Activated CD4-positive, alpha-beta T cell treated with anti-CD3 and anti-CD28 coated beads, Interleukin-2, amount 10 ng/mL, durations not matched to agents 7 days and 5 days (primary cell): ENCODE results near the gene PEX12. TPM values are rescaled to one million over a fixed set of nuclear protein-coding genes. Genes with fewer than 3 reads are reported as not detected.
"Not testable (repeated sequence)": the region's sequence is repeated elsewhere in the genome, so short reads cannot be mapped to it uniquely, and the experiment has no call there.

ENCODE experiments used
- CTCF ChIA-PET: fragments of 350-600 bp; sonication (Branson Sonifier 250); formaldehyde crosslinking; loops from one replicate; lab custom pipeline; 2021; ENCODE audit warnings: antibody characterized with exemption; lab: Charles Lee
- POLR2A ChIA-PET: fragments of 350-600 bp; sonication (Branson Sonifier 250); formaldehyde crosslinking; loops from one replicate; lab custom pipeline; 2021; ENCODE audit warnings: antibody characterized with exemption; lab: Charles Lee
- DNase-seq: peaks from one replicate; pipeline ENCODE4 v3.0.0-alpha.2; 2020
- H3K27ac Mint-ChIP-seq: one replicate; pipeline ENCODE4 v1.8.0; 2021; ENCODE audit warnings: mild to moderate bottlenecking, moderate library complexity, mixed read lengths
- H3K27me3 Mint-ChIP-seq: one replicate; pipeline ENCODE4 v1.8.0; 2021; ENCODE audit warnings: mixed read lengths
- H3K36me3 Mint-ChIP-seq: one replicate; pipeline ENCODE4 v1.8.0; 2021; ENCODE audit warnings: low read depth, mixed read lengths
- H3K4me1 Mint-ChIP-seq: one replicate; pipeline ENCODE4 v1.8.0; 2021; ENCODE audit warnings: mixed read lengths
- H3K4me3 Mint-ChIP-seq: one replicate; pipeline ENCODE4 v1.8.0; 2021; ENCODE audit warnings: mild to moderate bottlenecking, moderate library complexity, mixed read lengths
- H3K9me3 Mint-ChIP-seq: one replicate; pipeline ENCODE4 v1.8.0; 2021; ENCODE audit warnings: mixed read lengths
- total RNA-seq, 2 experiments: library from RNA; stranded (reverse); gene quantifications; one replicate each; pipeline ENCODE4 v1.2.3, GENCODE V29; 2021

Gene PEX12
- 1 to 10 TPM; 4.0 to 5.5 TPM for total RNA-seq

DNA sequence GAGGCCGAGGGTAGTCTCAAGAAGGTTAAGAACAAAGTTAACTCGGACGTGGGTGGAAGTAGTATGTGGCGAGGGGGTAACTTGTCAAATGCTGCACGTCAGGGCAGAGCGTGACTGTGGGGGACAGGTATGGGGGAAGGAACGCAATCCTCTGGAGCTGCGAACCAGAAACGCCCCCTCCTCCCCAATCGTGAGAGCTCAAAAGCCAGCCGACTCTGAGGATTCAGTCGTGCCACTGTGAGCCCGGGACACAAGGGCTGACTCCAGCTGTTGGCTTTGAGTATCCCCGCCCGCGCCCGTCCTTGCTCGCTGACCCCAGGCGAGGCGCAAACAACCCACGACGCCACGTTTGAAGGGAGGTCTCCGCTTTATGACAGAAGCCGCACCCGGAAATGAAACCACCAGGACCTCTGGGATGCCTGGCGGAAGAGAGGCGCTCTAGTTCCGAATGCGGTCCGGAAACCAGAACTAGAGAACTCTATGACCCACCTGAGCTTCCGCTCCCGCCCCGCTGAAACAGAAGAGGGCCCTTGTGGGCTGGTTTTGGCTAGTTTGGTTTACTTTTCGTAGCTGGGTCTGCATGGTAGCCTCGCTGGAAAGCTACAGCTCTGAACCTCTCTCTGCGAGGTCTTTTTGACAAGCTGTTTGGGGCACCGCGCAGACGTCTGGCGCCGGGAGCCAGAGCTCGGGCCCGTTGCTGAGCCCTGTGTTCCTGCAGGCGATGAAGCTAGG is at the start of gene PEX12:
TSS of gene PEX12 (minus strand) at position 375 of the 732 bp plus-strand sequence. CDS start 550 bp downstream, outside the sequence.
- DNase-seq, result peak; percentile 94
- peaks cover 3% of the 10 kb centered on the region for H3K27me3 Mint-ChIP-seq
- H3K4me1 Mint-ChIP-seq, result peaks cover 36% of the 10 kb centered on the region
- H3K27ac Mint-ChIP-seq, result peak within 1 kb of the TSS; percentile 99
- CTCF ChIA-PET, result interaction anchor here (0.6 to 2.3 kb wide), 9 partner anchors 9 to 882 kb away, joined by 3 to 11 read pairs (median 4); partner anchors contain the start of gene SLFN14
- POLR2A ChIA-PET, result interaction anchor here (0.8 to 1.9 kb wide), 3 partner anchors 8 to 205 kb away, joined by 3 to 8 read pairs (median 5); no protein-coding TSS in a partner anchor
- H3K9me3 Mint-ChIP-seq, result no peaks in the 10 kb centered on the region
- H3K4me3 Mint-ChIP-seq, result peak within 1 kb of the TSS; percentile 99
- peaks cover 9% of the 10 kb centered on the region for H3K36me3 Mint-ChIP-seq

DNA sequence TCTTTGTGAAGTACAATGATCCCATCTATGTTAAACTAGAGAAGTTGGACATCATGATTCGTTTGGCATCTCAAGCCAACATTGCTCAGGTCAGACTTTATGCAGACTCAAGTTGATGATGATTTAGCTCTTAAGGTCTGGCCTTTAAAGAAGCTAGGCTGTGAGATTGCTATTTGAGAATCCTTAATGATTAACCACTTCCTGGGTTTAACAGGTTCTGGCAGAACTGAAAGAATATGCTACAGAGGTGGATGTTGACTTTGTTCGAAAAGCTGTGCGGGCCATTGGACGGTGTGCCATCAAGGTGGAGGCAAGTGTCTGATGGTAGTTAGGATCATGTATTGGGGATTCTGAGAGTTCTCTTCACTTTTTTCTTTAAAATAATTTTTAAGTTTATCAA is 49.0 kb upstream of the PEX12 start:
- no peaks in the 10 kb centered on the region for H3K9me3 Mint-ChIP-seq
- no peak overlapping the region for H3K27ac Mint-ChIP-seq
- POLR2A ChIA-PET, result no interaction called here
- DNase-seq, result no peak
- H3K36me3 Mint-ChIP-seq, result peaks cover 40% of the 10 kb centered on the region
- H3K4me3 Mint-ChIP-seq, result no peak overlapping the region
- H3K4me1 Mint-ChIP-seq, result no peaks in the 10 kb centered on the region
- CTCF ChIA-PET, result no interaction called here
- no peaks in the 10 kb centered on the region for H3K27me3 Mint-ChIP-seq

DNA sequence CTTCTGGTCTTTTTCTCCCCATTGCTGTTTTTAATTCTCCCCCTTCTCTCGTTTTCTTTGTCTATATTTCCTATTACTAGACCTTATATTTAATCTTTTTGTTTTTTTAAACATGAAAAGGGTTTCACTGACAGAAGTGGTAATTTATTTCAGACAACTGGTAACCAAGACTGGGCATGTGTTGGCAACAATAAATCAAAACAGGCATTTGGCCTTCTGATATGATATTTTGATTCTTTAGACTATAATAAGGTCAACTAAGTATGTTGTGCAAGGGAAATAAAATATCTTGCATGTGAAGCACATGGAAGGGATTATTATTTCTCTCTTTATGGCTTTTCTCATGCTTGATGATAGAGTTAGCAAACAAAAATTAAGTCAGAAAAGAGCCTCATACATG is 43.4 kb upstream of the PEX12 start:
- H3K4me3 Mint-ChIP-seq, result no peak overlapping the region
- H3K27me3 Mint-ChIP-seq, result no peaks in the 10 kb centered on the region
- peaks cover 21% of the 10 kb centered on the region for H3K36me3 Mint-ChIP-seq
- DNase-seq, result no peak
- H3K4me1 Mint-ChIP-seq, result no peaks in the 10 kb centered on the region
- no peaks in the 10 kb centered on the region for H3K9me3 Mint-ChIP-seq
- no peak overlapping the region for H3K27ac Mint-ChIP-seq
- ChIA-PET POLR2A (no interaction called here), CTCF (interaction anchor here (1.1 kb wide), 1 partner anchor 7 kb away, joined by 3 read pairs; no protein-coding TSS in a partner anchor)

DNA sequence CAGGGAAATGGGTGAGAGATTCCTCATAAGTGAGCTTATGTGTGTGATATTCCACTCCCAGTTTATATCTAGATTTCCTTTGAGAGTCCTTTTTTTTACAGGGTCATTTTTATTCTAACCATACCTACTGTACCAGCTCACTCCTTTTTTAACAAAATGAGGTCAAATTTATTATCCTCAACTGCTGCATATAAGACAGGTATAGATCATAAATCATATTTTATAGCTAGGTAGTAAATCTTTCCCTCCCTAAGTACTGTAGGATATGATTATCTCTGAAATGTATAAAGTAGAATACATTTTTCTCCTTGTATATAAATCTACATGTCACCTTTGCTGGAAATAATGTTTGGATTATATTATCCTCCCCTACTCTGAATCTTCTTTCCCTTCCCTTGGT is 40.3 kb upstream of the PEX12 start:
- H3K4me1 Mint-ChIP-seq, result no peaks in the 10 kb centered on the region
- ChIA-PET POLR2A (no interaction called here), CTCF (interaction anchor here (3.2 kb wide), 1 partner anchor 129 kb away, joined by 10 read pairs; no protein-coding TSS in a partner anchor)

DNA sequence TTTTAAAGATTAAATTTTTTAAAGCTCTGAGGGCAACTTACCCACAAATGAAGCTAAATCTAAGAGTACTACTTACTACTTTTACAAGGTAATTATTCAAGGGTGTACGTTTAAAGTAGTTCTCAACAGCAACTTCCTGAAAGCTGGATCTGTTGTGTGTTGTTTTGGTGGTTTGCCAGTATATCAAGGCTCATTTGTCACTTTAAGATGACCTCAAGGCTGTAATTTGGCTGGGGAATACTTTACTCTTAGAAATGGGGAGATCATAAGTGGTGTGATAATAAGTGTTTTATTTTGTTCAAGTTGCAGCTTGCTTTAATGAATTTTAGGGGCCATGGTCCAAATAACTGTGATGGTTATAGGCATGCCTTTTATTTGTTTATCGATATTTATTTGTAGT is 39.1 kb upstream of the PEX12 start:
- Mint-ChIP-seq H3K27ac (no peak overlapping the region), H3K36me3 (peaks cover 21% of the 10 kb centered on the region), H3K9me3 (no peaks in the 10 kb centered on the region), H3K4me3 (no peak overlapping the region), H3K27me3 (no peaks in the 10 kb centered on the region), H3K4me1 (peaks cover 2% of the 10 kb centered on the region)
- POLR2A ChIA-PET, result no interaction called here
- CTCF ChIA-PET, result interaction anchor here (3.2 kb wide), 1 partner anchor 130 kb away, joined by 10 read pairs; no protein-coding TSS in a partner anchor
- DNase-seq, result no peak

More for the DNA sequence above, 40.3 kb upstream of the PEX12 start:
- no peak for DNase-seq
- Mint-ChIP-seq H3K4me3 (no peak overlapping the region), H3K9me3 (no peaks in the 10 kb centered on the region), H3K27ac (no peak overlapping the region), H3K36me3 (peaks cover 18% of the 10 kb centered on the region), H3K27me3 (no peaks in the 10 kb centered on the region)

DNA sequence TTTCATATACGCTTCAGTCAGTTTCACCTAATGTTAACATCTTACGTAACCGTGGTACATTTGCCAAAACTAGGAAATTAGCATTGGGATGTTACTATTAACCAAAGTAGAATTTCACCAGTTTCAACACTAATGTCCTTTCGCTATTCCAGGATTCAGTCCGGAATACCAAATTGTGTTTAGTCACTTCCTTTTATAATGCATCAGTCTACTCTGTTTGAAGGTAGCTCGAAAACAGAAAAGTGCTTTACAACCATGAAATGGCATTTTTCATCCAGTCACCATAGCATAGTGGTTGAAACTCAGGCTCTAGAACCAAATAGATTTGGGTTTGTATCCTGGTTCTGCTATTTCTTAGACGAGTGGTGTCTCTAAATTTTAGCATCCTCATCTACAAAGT is 38.2 kb upstream of the PEX12 start:
- peaks cover 2% of the 10 kb centered on the region for H3K4me1 Mint-ChIP-seq
- DNase-seq, result no peak
- H3K4me3 Mint-ChIP-seq, result no peak overlapping the region
- no peaks in the 10 kb centered on the region for H3K27me3 Mint-ChIP-seq
- H3K9me3 Mint-ChIP-seq, result no peaks in the 10 kb centered on the region
- H3K27ac Mint-ChIP-seq, result no peak overlapping the region
- H3K36me3 Mint-ChIP-seq, result peaks cover 24% of the 10 kb centered on the region
- ChIA-PET POLR2A (no interaction called here), CTCF (interaction anchor here (1.3 kb wide), 1 partner anchor 11 kb away, joined by 3 read pairs; no protein-coding TSS in a partner anchor)

DNA sequence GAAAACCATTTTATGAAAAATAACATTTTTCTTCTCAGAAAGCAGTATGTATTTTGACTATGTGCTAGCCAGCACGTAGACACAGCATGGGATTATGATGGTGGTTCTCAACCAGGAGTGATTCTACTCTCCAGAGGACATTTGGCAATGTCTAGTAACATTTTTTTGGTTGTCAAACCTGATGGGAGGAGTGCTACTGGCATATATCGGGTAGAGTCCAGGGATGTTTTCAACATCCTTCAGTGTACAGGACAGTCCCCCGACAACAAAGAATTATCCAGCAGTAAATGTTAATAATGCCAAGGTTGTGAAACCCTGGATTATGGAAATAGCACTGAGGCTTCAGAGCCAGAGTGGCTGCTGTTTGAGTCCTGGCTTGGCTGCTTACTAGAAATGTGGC is 36.4 kb upstream of the PEX12 start:
- ChIA-PET CTCF (interaction anchor here (0.6 to 1.8 kb wide), 4 partner anchors 8 to 71 kb away, joined by 3 to 7 read pairs (median 4); no protein-coding TSS in a partner anchor), POLR2A (interaction anchor here (0.6 kb wide), 1 partner anchor 454 kb away, joined by 3 read pairs; no protein-coding TSS in a partner anchor)
- H3K9me3 Mint-ChIP-seq, result no peaks in the 10 kb centered on the region
- no peak overlapping the region for H3K4me3 Mint-ChIP-seq
- peaks cover 29% of the 10 kb centered on the region for H3K36me3 Mint-ChIP-seq
- H3K27me3 Mint-ChIP-seq, result no peaks in the 10 kb centered on the region
- DNase-seq, result no peak
- H3K4me1 Mint-ChIP-seq, result peaks cover 2% of the 10 kb centered on the region
- H3K27ac Mint-ChIP-seq, result no peak overlapping the region

DNA sequence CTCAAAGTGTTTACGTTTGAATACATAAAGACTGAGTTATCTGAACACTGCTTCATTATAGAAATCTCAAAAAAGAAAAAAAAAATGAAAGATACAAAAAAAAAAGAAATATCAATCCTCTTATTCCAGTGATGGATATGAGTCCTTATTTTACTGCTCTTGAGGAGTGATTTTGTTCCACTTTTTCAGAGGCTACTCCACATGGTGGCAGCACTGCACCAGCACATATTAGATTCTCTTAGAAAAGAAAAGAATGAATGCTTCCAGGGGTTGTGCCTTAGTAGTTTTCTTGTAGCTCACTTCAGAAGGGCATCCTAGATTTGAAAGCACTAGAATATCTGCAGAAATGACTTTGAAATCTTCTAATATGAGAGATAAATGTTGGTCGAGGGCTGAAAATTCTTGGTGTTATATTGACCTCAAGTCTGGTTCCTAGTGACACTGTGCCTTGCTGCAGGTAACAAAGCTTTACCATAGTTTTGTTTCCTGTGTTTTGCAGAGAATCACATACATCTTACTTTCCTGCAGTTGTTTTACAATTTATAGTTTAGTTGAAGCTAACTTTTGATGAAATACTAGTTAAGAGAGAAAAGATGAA is 34.7 kb upstream of the PEX12 start:
- no peaks in the 10 kb centered on the region for H3K9me3 Mint-ChIP-seq
- ChIA-PET CTCF (interaction anchor here (0.5 to 2.7 kb wide), 11 partner anchors 12 to 449 kb away, joined by 3 to 9 read pairs (median 4); no protein-coding TSS in a partner anchor), POLR2A (interaction anchor here (0.6 kb wide), 1 partner anchor 215 kb away, joined by 4 read pairs; no protein-coding TSS in a partner anchor)
- peaks cover 2% of the 10 kb centered on the region for H3K4me1 Mint-ChIP-seq
- no peaks in the 10 kb centered on the region for H3K27me3 Mint-ChIP-seq
- H3K4me3 Mint-ChIP-seq, result no peak overlapping the region
- peaks cover 40% of the 10 kb centered on the region for H3K36me3 Mint-ChIP-seq
- H3K27ac Mint-ChIP-seq, result peak overlapping the region; percentile 43
- peak; percentile 57 for DNase-seq

DNA sequence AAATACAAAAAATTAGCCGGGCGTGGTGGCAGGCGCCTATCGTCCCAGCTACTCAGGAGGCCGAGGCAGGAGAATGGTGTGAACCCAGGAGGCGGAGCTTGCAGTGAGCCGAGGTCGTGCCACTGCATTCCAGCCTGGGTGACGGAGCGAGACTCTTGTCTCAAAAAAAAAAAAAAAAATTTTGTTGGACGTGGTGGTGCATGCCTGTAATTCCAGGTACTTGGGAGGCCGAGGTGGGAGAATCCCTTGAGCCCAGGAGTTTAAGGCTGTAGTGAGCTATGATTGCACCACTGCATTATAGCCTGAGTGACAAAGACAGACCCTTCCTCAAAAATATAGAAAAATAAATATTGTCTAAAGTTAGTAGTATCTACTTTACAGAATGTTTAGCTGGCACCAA is 32.4 kb upstream of the PEX12 start:
- peaks cover 43% of the 10 kb centered on the region for H3K36me3 Mint-ChIP-seq
- H3K9me3 Mint-ChIP-seq, H3K4me3 Mint-ChIP-seq, H3K4me1 Mint-ChIP-seq, H3K27ac Mint-ChIP-seq, DNase-seq, POLR2A ChIA-PET, H3K27me3 Mint-ChIP-seq: not testable (repeated sequence)
- CTCF ChIA-PET, result interaction anchor here (0.6 to 1.8 kb wide), 2 partner anchors 8 to 121 kb away, joined by 5 to 7 read pairs; no protein-coding TSS in a partner anchor

DNA sequence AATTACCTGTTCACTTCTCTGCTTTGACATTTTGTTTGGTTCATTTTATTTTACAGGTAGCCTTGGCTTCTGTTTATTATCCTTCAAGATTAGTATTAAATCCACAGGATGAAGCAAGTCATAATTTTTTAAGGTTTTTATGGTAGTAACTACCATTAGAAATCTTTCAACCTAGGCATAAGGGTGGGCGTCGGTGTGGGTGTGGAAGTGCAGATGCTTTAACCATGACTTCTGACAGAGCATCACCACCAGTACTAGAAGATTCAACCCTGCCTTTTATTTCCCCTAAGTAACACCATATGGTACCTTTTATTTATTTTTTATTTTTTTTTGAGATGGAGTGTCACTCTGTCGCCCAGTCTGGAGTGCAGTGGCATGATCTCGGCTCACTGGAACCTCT is 31.5 kb upstream of the PEX12 start:
- H3K27me3 Mint-ChIP-seq, result no peaks in the 10 kb centered on the region
- no peak overlapping the region for H3K27ac Mint-ChIP-seq
- POLR2A ChIA-PET, result no interaction called here
- peaks cover 2% of the 10 kb centered on the region for H3K4me1 Mint-ChIP-seq
- CTCF ChIA-PET, result interaction anchor here (0.6 kb wide), 1 partner anchor 43 kb away, joined by 3 read pairs; no protein-coding TSS in a partner anchor
- H3K36me3 Mint-ChIP-seq, result peaks cover 44% of the 10 kb centered on the region
- no peak overlapping the region for H3K4me3 Mint-ChIP-seq
- no peak for DNase-seq
- H3K9me3 Mint-ChIP-seq, result no peaks in the 10 kb centered on the region

DNA sequence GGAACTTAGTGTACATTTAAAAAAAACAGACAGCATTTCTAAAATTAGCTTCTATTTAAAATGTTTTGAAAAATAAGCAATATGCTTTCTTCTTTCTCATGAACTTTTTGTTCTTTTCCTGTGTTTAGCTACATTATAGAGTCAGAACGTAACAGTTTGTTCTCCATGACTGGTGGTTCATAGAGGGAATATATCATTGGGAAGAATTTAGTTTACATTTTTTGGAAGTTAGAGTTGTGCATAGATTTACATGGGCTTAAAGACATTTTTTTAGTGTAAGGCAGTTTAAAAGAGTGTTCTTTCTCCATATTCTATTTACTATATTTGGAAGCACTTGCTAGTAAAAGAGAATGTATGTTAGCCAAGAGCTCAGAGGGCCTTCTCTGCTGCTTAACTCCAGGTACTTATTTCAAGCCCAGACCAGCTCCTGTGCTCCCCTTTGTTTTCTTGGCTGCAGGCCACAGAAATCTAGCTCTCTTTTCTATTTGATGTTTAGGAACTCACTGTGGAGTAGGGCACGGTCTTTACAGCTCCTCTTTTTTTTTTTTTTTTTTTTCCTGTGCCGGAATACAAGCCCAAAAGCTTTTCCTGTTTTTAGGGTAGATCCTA is 29.0 kb upstream of the PEX12 start:
- no peaks in the 10 kb centered on the region for H3K27me3 Mint-ChIP-seq
- POLR2A ChIA-PET, result interaction anchor here (0.7 kb wide), 1 partner anchor 24 kb away, joined by 6 read pairs; no protein-coding TSS in a partner anchor

DNA sequence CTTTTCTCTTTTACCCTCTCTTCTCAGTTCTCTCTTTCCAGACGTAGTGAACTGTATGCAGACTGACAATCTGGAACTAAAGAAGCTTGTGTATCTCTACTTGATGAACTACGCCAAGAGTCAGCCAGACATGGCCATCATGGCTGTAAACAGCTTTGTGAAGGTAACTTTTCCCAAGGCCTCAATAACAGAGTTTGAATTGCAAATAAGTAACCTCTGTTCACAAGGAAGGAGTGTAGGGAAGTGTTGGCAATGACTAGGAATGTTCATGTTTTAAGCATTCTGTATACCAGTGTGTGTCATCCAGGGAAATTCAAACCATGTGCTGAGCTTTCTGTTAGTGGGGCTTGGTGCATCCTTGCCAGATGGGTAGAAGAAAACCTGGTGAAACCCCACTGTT is 27.3 kb upstream of the PEX12 start:
- Mint-ChIP-seq H3K27ac (no peak overlapping the region), H3K27me3 (no peaks in the 10 kb centered on the region), H3K9me3 (no peaks in the 10 kb centered on the region), H3K4me1 (no peaks in the 10 kb centered on the region), H3K36me3 (peaks cover 51% of the 10 kb centered on the region), H3K4me3 (no peak overlapping the region)
- ChIA-PET CTCF (interaction anchor here (1.0 to 1.1 kb wide), 2 partner anchors 10 to 16 kb away, joined by 3 read pairs; no protein-coding TSS in a partner anchor), POLR2A (no interaction called here)
- no peak for DNase-seq

More for the DNA sequence above, 29.0 kb upstream of the PEX12 start:
- Mint-ChIP-seq H3K4me3 (no peak overlapping the region), H3K27ac (no peak overlapping the region), H3K9me3 (no peaks in the 10 kb centered on the region), H3K36me3 (peaks cover 49% of the 10 kb centered on the region), H3K4me1 (no peaks in the 10 kb centered on the region)
- CTCF ChIA-PET, result interaction anchor here (0.6 to 2.1 kb wide), 7 partner anchors 13 to 1215 kb away, joined by 3 to 6 read pairs (median 3); partner anchors contain the start of gene PEX12
- no peak for DNase-seq
